Measurements from ENCODE around the gene RNF114.

DNA sequence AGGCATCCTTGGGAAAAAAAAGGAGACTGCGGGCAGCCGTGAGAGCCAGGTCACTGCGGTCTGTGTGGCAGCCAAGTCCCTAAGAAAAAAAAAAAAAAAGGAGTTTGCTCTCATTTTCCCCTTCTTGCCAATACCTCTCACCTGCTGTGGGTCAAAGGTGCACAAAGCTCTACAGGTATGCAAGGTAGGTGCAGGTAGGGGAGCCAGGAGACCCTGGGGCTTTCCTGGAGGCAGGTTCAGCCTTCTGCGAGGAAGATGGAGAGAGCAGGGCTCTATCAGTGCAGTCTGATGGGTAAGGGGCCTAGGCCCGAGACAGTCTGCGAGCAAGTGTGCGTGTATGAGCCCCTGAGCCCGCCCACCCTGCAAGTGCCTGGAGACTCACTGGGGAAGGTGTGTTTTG lies 34.3 kb downstream of the RNF114 start:
- TF ChIP-seq SIN3A (IDR thresholded peaks at IDR 0.05; ENCODE audit: low read depth, low read length) = no peak
- no peak for TF ChIP-seq POLR2A (IDR thresholded peaks at IDR 0.05; ENCODE audit: low read depth, low read length)
- TF ChIP-seq, protein P1, sequence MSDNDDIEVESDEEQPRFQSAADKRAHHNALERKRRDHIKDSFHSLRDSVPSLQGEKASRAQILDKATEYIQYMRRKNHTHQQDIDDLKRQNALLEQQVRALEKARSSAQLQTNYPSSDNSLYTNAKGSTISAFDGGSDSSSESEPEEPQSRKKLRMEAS (IDR thresholded peaks at IDR 0.05; ENCODE audit: low read depth, low read length) = no peak
- TF ChIP-seq, protein P2, sequence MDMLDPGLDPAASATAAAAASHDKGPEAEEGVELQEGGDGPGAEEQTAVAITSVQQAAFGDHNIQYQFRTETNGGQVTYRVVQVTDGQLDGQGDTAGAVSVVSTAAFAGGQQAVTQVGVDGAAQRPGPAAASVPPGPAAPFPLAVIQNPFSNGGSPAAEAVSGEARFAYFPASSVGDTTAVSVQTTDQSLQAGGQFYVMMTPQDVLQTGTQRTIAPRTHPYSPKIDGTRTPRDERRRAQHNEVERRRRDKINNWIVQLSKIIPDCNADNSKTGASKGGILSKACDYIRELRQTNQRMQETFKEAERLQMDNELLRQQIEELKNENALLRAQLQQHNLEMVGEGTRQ (IDR thresholded peaks at IDR 0.05; ENCODE audit: borderline replicate concordance, low read depth, low read length) = no peak
- TF ChIP-seq ZNF274 (IDR thresholded peaks at IDR 0.05; ENCODE audit: insufficient read depth, insufficient read length) = no peak
- no peak for TF ChIP-seq SUPT20H (IDR thresholded peaks at IDR 0.05; ENCODE audit: borderline replicate concordance, control insufficient read depth, low read depth, low read length)
- no peak for TF ChIP-seq EED (IDR thresholded peaks at IDR 0.05; ENCODE audit: low read depth)
- no peak for TF ChIP-seq YY1 (IDR thresholded peaks at IDR 0.05; ENCODE audit: low read depth, low read length)
- TF ChIP-seq, protein P3, sequence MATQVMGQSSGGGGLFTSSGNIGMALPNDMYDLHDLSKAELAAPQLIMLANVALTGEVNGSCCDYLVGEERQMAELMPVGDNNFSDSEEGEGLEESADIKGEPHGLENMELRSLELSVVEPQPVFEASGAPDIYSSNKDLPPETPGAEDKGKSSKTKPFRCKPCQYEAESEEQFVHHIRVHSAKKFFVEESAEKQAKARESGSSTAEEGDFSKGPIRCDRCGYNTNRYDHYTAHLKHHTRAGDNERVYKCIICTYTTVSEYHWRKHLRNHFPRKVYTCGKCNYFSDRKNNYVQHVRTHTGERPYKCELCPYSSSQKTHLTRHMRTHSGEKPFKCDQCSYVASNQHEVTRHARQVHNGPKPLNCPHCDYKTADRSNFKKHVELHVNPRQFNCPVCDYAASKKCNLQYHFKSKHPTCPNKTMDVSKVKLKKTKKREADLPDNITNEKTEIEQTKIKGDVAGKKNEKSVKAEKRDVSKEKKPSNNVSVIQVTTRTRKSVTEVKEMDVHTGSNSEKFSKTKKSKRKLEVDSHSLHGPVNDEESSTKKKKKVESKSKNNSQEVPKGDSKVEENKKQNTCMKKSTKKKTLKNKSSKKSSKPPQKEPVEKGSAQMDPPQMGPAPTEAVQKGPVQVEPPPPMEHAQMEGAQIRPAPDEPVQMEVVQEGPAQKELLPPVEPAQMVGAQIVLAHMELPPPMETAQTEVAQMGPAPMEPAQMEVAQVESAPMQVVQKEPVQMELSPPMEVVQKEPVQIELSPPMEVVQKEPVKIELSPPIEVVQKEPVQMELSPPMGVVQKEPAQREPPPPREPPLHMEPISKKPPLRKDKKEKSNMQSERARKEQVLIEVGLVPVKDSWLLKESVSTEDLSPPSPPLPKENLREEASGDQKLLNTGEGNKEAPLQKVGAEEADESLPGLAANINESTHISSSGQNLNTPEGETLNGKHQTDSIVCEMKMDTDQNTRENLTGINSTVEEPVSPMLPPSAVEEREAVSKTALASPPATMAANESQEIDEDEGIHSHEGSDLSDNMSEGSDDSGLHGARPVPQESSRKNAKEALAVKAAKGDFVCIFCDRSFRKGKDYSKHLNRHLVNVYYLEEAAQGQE (IDR thresholded peaks at IDR 0.05; ENCODE audit: low read depth, low read length) = no peak
- no peak for TF ChIP-seq EZH2 (IDR thresholded peaks at IDR 0.05; ENCODE audit: borderline replicate concordance, control insufficient read depth, low read depth, low read length)
- TF ChIP-seq GABPA (IDR thresholded peaks at IDR 0.05; ENCODE audit: low read depth) = no peak
- TF ChIP-seq SMARCA5 (IDR thresholded peaks at IDR 0.05) = no peak

Data from GM12878 (cell line).